A549 treated with dexamethasone at 1 μM for 4 hours (cell line): ENCODE data around the gene SOX5. TPM values are rescaled to one million over a fixed set of nuclear protein-coding genes. Genes with fewer than 3 reads are reported as not detected.

Experiments
- total RNA-seq: library from RNA; stranded (reverse); fragments of 200-300 nt; extraction: Qiagen RNA extraction; gene quantifications from 5 replicates; pipeline ENCODE4 v1.2.3, GENCODE V29; 2022

Gene SOX5
- total RNA-seq, result not detected in 5 replicates

DNA sequence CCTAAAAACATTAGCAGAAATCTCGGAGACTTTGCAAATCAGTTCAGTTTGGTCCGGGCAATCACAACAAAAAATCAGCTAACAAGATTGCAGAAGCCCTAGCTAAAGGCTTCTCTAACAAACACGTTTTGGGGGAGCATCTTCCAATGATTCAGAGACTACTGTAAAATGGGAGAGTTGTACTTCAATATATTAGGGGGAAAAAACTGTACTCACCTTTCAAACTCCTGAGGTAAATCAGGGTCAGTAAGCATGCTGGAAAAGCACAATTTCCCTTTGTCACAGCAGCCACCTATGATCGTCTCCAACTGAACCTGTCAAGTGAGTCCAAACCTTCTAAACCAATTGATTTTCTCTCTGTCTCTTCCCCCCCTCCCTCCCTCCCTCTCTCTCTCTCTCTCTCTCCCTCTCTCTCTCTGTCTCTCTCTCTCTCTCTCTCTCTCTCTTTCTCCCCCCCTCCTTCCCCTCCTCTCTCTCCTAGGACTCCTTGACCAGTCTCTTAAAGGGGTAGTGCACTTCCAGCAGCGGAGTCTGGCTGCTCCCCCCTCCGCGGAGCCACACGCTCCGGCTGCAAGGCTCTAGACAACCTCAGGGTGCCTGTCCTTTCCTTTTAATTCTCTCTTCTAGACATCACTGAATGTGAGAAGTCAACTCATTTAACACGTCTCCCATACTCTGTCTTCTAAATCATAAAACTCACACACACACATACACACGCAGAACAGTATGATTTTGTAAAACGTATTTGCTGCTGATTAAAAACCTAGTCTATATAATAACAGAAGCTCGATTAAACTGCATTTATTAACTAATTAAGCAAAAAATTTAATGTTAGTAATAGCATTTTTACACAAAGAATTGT is at the start of gene SOX5:
Gene SOX5, minus strand, starts transcription at position 323 of the 862 bp plus-strand sequence. Its CDS starts 69 bp downstream, at position 254.

